OCI-LY1 (cell line): Measurements from ENCODE around the gene SOBP.
A peak's percentile ranks its signal among the peaks of the same experiment; 100 is the strongest.

Experiments used
- H2AFZ ChIP-seq: fragments of 200-600 bp; sonication (generic), shearing (Covaris generic); 2 replicates; pipeline ENCODE4 v1.6.0; 2014; ENCODE audit warnings: antibody characterized with exemption, mild to moderate bottlenecking, low read length
- H3F3A ChIP-seq: fragments of 200-600 bp; sonication (generic), shearing (Covaris generic); 2 replicates; pipeline ENCODE4 v1.6.0; 2014; ENCODE audit warnings: mild to moderate bottlenecking, antibody characterized with exemption, low read length, moderate library complexity; ENCODE audit not compliant: insufficient read depth
- H3K27ac ChIP-seq: fragments of 200-600 bp; sonication (generic); 2 replicates; pipeline ENCODE4 v1.5.1; 2014; ENCODE audit warnings: low read length, mixed run types, mild to moderate bottlenecking, low read depth; ENCODE audit not compliant: poor library complexity, severe bottlenecking
- H3K27me3 ChIP-seq: fragments of 200-600 bp; sonication (generic); 2 replicates; pipeline ENCODE4 v1.6.0; 2014; ENCODE audit warnings: antibody characterized with exemption, mild to moderate bottlenecking, low read length, moderate library complexity; ENCODE audit not compliant: insufficient read depth
- H3K36me3 ChIP-seq: fragments of 200-600 bp; sonication (generic); 2 replicates; pipeline ENCODE4 v1.6.1; 2014; ENCODE audit warnings: mild to moderate bottlenecking, antibody characterized with exemption, low read length, moderate library complexity, mixed read lengths; ENCODE audit not compliant: insufficient read depth
- H3K4me1 ChIP-seq: fragments of 200-600 bp; sonication (generic); 2 replicates; pipeline ENCODE4 v1.5.1; 2014; ENCODE audit warnings: mild to moderate bottlenecking, low read length, moderate library complexity; ENCODE audit not compliant: insufficient read depth, severe bottlenecking
- H3K4me2 ChIP-seq: fragments of 200-600 bp; sonication (generic), shearing (Covaris generic); 2 replicates; pipeline ENCODE4 v1.6.1; 2014; ENCODE audit warnings: low read length
- H3K4me3 ChIP-seq: fragments of 200-600 bp; sonication (generic); 2 replicates; pipeline ENCODE4 v1.5.1; 2014; ENCODE audit warnings: low read length, low read depth, mild to moderate bottlenecking, mixed read lengths; ENCODE audit not compliant: poor library complexity, severe bottlenecking
- H3K79me2 ChIP-seq: fragments of 200-600 bp; shearing (Covaris generic); 2 replicates; pipeline ENCODE4 v1.6.1; 2016; ENCODE audit warnings: mixed run types, low read length, mixed read lengths; ENCODE audit not compliant: insufficient read depth
- H3K9ac ChIP-seq: fragments of 200-600 bp; sonication (generic), shearing (Covaris generic); 2 replicates; pipeline ENCODE4 v1.6.1; 2014; ENCODE audit warnings: mild to moderate bottlenecking, low read length, mixed read lengths
- H3K9me2 ChIP-seq: fragments of 200-600 bp; sonication (generic), shearing (Covaris generic); 2 replicates; pipeline ENCODE4 v1.6.1; 2014; ENCODE audit warnings: low read depth, mild to moderate bottlenecking, low read length, mixed read lengths
- H3K9me3 ChIP-seq: fragments of 200-600 bp; shearing (Covaris generic); 2 replicates; pipeline ENCODE4 v1.6.1; 2014; ENCODE audit warnings: low read length, mixed read lengths
- H4K20me1 ChIP-seq: fragments of 200-600 bp; sonication (generic), shearing (Covaris generic); 2 replicates; pipeline ENCODE4 v1.6.0; 2016; ENCODE audit warnings: mild to moderate bottlenecking, low read length; ENCODE audit not compliant: insufficient read depth
- EZH2 ChIP-seq: fragments of 200-600 bp; sonication (generic), shearing (Covaris generic); IDR thresholded peaks from 2 replicates; pipeline ENCODE4 v1.8.0; 2017; ENCODE audit warnings: borderline replicate concordance, mixed run types, mild to moderate bottlenecking, antibody characterized with exemption, low read length, moderate library complexity, mixed read lengths
- TF ChIP-seq, protein P1 (sequence below): fragments of 200-600 bp; sonication (generic), shearing (Covaris generic); IDR thresholded peaks from 2 replicates; pipeline ENCODE4 v1.5.1; 2017; ENCODE audit warnings: mild to moderate bottlenecking, antibody characterized with exemption, low read length, moderate library complexity, mixed read lengths

SOBP gene

GRCh38 chr6:107607116-107607515 lies 117.2 kb downstream of the SOBP start:
- Histone ChIP-seq H3K4me3 (no peak overlapping the region), H3K36me3 (peaks cover 38% of the 10 kb centered on the region; the same call in 1 of the 2 replicates), H3K9me3 (no peaks in the 10 kb centered on the region), H3K4me1 (no peaks in the 10 kb centered on the region), H3K9ac (no peak overlapping the region), H3K27ac (no peak overlapping the region), H3K4me2 (no peak overlapping the region), H3K79me2 (no peaks in the 10 kb centered on the region), H3F3A (no peaks in the 10 kb centered on the region), H3K9me2 (no peaks in the 10 kb centered on the region), H4K20me1 (no peaks in the 10 kb centered on the region), H3K27me3 (no peaks in the 10 kb centered on the region), H2AFZ (no peak overlapping the region)
- TF ChIP-seq, protein P1, sequence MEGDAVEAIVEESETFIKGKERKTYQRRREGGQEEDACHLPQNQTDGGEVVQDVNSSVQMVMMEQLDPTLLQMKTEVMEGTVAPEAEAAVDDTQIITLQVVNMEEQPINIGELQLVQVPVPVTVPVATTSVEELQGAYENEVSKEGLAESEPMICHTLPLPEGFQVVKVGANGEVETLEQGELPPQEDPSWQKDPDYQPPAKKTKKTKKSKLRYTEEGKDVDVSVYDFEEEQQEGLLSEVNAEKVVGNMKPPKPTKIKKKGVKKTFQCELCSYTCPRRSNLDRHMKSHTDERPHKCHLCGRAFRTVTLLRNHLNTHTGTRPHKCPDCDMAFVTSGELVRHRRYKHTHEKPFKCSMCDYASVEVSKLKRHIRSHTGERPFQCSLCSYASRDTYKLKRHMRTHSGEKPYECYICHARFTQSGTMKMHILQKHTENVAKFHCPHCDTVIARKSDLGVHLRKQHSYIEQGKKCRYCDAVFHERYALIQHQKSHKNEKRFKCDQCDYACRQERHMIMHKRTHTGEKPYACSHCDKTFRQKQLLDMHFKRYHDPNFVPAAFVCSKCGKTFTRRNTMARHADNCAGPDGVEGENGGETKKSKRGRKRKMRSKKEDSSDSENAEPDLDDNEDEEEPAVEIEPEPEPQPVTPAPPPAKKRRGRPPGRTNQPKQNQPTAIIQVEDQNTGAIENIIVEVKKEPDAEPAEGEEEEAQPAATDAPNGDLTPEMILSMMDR, result no peak
- no peak for TF ChIP-seq EZH2

- peaks cover 42% of the 10 kb centered on the region; the same call in 1 of the 2 replicates for H3K36me3 ChIP-seq
- peaks cover 27% of the 10 kb centered on the region for H3K4me1 ChIP-seq
- H2AFZ ChIP-seq, result no peak overlapping the region
- no peak overlapping the region for H3K4me2 ChIP-seq
- no peaks in the 10 kb centered on the region for H3K9me3 ChIP-seq
- H3K27me3 ChIP-seq, result no peaks in the 10 kb centered on the region
- no peak overlapping the region for H3K4me3 ChIP-seq
- H4K20me1 ChIP-seq, result no peaks in the 10 kb centered on the region
- TF ChIP-seq, protein P1, result no peak
- TF ChIP-seq EZH2, result no peak
- no peaks in the 10 kb centered on the region for H3K9me2 ChIP-seq
- H3K27ac ChIP-seq, result no peak overlapping the region
- H3K79me2 ChIP-seq, result no peaks in the 10 kb centered on the region
- H3F3A ChIP-seq, result no peaks in the 10 kb centered on the region
- no peak overlapping the region for H3K9ac ChIP-seq
Measured at GRCh38 chr6:107611094-107611810, 121.3 kb downstream of the SOBP start.

DNA sequence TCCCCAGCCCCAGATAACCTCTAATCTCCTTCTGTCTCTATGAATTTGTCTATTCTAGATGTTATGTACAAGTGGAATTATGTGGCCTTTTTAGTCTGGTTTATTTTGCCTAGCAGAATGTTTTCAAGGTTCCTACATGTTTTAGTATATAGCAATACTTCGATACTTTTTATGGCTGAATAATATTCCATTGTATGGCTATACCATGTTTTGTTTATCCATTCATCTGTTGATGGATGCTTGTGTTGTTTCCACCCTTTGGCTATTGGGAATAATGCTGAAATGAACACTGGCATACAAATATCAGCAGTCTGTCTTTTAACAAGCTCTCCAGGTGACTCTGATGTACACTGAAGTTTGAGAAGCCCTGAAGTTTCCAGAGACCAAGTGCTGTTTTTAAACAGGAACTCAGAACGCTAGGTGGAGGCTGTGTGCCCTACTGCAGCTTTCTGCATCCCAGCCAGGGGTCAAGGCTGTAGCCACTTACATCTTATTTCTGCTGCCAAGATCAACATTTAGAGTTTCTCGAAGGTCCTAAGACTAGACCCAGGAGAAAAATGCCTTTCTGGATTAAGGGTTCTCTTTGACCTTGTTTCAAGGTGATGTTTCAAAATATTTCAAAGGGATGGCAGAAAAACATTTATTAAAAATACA lies 123.0 kb downstream of the SOBP start:
- no peaks in the 10 kb centered on the region for H3K9me2 ChIP-seq
- H3K4me3 ChIP-seq, result no peak overlapping the region
- peaks cover 43% of the 10 kb centered on the region for H3K4me1 ChIP-seq
- no peak overlapping the region for H2AFZ ChIP-seq
- no peaks in the 10 kb centered on the region for H3K9me3 ChIP-seq
- no peak overlapping the region for H3K4me2 ChIP-seq
- no peaks in the 10 kb centered on the region for H4K20me1 ChIP-seq
- H3K9ac ChIP-seq, result no peak overlapping the region
- H3K27ac ChIP-seq, result no peak overlapping the region
- no peaks in the 10 kb centered on the region for H3K79me2 ChIP-seq
- no peaks in the 10 kb centered on the region for H3K27me3 ChIP-seq
- peaks cover 34% of the 10 kb centered on the region; the same call in 1 of the 2 replicates for H3K36me3 ChIP-seq
- H3F3A ChIP-seq, result 0 out of 2 replicates have a peak, but pooled peaks cover 2% of the 10 kb centered on the region
- TF ChIP-seq, protein P1, result peak; percentile 27; the same call in 1 of the 2 replicates
- no peak for TF ChIP-seq EZH2
